NCI-H1930 (cell line): Measurements from ENCODE around the gene VGLL4.

ENCODE experiments used
- DNase-seq, 2 experiments: peaks; one replicate each; lab custom pipeline; 2025; lab: John Stamatoyannopoulos, UW

The VGLL4 gene

DNA sequence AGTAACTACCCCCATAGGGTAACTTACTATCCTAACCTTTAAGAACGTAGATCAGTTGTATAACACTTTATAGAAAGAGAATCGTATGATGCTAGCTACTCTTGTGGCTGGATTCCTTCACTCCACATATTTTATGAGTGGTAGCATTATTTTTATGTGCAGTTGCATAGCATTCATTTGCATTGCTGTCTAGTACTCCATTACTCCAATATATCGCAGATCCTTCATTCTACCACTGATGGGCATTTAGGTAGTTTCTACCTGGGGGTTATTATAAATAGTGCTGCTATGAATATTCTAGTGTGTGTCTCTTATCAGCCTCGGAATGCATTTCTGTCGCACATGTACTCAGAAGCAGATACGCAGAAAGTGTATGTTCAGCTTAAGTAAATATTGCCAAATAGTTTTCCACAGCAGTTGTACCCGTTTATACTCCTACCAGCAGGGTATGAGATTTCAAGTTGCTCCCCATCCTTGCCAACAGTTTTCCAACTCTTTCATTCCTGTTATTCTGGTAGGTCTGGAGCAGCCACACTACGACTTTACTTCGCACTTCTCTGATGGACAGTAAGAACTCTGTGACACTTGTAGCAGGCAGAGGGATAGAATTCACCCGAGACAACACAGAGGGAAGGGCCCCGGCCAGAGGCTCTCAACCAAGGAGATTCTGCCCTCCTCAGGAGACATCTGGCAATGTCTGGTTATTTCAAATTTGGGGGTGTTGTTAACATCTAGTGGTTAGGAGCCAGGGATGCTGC, 9.8 kb upstream of the VGLL4 start:
- DNase-seq: no peak

DNA sequence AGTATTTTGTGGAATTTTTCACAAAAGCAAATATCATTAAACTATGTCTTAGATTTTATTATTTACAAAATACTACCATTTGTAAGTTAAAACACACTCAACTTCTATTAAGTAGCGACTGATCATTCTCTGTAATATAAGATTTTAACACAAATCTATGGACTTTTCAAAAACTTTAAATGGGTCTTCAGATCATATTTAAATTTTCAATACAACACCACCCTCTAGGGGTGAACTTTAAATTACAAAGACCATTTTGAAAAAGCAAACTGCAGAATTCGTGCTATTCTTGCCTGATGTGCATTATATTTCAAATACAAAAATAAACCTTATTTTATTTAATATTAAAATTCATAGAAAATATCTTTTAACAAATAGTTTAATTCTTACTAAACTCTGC, 8.2 kb upstream of the VGLL4 start:
- no peak for DNase-seq

DNA sequence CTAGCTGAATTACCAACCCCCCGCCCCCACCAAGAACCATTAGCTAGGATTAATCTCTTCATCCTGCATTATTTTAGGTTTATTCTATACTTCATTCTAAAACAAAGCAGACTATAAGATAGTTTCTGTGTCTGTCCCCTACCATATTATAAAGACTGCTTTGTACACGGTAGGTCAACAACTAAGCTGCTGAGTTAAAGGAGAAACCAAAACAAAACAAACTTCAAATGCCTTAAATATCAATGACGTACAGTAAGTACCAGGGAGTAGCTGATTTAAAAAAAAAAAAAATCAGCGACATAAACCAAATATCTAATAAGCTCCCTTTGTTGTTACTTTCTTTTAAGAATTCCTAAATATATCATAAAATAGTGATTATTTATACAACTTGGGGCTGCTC, 7.8 kb upstream of the VGLL4 start:
- no peak for DNase-seq

DNA sequence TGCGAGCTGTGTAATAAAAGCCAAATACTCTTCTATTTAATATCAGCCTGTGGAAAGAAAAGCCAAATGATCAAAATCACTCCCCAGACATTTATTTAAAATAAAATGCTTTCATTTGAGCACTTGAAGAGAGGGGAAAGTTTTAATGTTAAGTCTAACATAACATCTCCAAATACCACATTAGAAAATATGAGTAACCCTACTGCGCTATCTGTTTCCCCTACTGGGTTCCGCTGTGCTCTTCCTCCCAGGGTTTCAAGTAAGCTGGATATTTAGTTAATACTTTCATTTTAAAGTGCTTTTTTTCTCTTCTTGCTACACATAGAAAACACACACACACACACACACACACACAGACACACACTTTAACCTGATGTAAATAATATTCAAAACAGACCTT, 6.7 kb upstream of the VGLL4 start:
- no peak for DNase-seq

DNA sequence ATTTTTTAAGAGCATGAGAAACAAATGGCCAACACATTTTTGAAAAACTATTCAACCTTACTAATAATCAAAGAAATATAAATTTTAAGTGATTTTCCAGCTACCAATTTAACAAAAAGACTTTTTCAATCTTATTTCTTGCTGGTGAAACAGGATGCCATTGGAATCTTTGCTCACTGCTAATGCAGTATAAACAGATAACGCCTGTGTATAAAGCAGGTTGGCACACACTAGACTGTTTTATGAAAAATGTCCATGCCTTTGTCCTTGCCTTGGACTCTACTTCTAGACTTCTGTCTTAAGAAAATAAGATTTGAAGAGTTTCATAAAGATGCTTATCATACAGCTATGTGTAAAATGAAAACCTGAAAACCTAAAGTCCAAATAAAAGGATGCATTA, 5.0 kb upstream of the VGLL4 start:
- no peak for DNase-seq

DNA sequence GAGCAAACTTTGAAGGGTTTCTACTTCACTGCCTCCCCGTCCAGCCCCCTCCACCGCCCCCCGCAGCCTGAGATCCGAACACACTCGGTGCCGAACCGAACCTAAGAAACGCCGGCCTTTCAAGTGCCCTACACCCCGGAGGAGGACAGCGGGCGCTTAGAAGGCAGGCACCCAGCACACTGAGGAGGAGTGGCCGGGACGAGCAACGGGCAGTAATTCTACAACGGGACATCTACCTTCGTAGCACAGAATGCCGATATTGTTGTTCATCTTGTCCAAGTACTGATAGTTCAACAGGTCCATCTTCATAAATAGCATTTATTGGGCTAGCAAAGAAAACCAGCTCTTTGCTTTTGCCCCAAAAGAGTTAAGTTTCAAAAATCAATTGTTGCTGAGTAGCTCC, 513 bp downstream of the VGLL4 start:
- no peak for DNase-seq

DNA sequence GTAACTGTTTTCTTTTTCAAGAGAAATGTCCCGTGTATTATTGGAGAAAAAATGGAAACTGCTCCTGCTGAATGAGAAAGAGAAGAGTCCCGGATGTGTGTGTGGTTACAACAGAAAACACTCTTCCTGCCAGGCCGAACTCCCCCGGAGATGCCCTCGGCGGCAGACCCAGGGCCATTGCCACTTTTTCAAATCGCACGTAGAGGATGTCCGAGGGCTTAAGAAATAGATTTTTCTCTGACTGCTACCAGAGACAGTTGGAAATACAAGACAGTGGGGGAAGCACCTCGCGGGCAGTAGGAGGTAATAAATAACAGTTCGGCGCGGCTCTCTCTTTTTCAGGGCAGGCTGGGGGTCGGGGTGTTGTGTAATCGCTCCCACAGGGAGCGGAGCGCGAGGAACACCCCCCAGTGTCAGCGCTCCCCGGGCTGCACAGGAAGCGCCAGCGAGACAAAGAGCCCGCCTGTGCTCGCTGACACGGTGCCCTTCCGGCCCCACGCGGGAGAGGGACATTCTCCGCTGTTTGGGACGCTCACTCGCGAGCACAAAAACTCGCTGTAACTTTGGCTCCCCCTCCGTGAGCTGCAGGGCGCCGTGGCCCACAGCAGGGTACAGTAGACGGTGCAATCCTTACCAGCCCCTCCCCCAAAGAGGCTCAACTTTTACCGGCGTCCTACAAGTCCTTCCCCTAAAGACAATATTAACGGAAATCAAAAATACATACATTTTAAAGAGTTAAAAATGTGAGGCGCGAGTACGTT, 1.1 kb downstream of the VGLL4 start:
- DNase-seq: no peak

DNA sequence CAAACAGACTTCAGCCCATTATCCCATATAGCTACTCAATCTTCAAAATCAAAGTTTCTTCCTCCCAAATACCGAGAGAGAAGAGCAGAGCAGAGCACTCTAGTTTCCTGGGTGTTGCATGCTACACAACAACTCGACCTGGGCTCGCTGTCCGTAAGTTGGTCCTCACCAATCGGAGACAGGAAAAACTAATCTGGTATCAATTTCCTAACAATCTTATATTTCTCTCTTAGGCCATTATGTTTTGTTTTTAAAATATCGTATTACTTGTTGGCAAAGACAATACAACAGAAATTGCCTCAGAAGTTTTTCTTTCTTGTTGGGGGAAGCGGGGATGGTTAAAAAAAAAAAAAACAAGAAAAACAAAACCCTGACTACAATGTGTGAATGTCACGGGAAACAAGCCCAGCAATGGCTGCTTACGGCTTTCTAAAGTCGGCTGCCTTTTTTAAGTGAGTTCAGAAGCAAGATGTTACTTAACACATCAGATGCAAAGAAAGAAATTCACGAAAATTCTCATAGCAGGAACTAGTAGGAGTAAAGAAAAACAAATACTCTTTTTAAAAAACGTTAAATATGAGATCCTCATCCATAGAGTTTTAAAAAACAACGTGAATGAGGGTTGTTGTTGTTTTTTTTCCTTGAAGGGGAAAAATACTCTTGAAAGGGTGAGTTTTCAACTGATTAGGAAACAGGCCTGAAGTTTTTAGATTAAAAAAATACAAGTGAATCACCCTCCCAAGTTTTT, 1.9 kb downstream of the VGLL4 start:
- DNase-seq: no peak

DNA sequence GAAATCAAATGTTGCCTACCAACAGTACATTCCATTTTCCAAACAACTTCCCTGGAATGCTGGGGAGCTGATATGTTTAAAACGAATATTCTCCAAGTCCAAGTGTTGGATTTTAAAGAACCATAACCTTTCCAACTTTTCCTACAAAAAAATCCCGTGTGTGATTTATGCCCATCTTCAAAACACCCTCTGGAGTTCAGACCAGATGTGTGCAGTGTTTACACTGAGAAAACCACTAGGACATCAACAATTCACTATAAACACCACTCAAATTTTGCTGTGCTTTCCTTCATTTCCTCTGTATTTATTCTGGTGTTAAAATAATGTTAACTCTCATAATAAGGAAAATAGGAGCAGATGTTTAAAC, 2.4 kb downstream of the VGLL4 start:
- no peak for DNase-seq

DNA sequence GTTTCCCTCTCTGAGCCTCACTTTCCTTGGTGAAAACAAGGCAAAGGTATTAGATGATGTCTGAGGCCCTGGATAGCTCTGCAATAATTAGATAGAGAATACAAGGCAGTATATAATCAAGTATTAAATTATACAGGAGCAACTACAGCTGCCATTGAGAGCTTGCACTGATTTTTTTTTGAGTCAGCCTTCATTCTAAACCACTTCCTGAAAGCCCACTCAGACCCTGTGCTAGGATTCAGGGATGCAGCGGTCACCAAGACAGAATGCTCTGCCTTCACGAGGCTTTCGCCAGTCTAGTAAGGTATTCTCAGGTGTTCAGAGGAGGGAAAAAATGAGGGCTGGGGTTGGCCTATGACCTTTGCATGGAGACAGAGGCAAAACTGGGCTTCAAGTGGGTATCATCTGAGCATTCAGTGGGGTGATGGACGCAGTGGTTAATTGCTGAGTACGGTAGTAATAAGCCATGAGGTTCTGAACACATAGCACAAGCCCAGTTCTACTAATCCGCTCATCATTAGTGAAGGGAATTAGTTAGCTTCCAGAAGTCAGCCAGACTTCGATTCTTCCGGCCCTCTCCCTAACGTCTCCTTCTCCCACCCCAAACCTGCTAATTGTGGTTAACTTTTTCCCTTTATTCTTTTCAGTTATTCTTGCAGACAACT, 3.6 kb downstream of the VGLL4 start:
- no peak for DNase-seq

DNA sequence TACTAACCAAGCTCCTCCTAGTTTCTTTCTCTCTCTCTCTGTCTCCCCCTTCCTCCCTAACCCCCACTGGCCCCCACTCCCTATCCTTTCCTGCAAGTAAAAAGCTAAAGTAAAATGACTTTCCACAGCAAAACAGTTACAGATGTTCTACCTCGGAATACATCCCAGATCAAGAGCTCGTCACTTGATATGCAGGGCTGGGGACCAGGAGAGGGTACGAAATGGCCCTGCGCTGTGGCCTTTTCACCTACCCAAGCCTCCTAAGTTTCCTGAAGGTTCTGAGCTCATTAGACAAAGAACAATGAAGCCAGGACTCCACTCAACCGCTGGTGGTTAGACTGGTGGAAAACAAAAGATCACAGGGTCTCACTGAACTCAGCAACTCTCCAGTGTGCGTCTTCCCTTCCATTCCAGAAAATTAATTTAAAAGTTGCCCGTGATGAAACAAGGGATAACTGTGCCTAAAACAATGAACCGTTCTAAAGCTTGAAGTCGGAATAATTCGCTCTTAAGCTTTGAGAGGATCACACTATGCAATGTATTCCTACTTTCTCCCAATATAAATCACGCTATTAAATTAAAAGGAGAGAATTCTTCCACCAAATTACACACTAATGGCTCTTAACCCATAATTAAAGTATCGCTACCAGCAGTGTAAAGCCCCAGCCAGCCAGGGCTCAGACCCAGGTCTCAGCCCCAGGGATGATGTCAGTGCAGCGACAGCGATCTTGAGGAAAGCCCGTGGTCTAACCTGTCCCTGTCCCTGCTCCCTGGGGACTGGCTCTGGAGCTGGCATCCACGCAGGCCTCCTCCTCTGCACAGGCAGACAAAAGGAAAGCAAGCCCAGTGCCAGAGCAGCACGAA, 5.0 kb downstream of the VGLL4 start:
- no peak for DNase-seq

DNA sequence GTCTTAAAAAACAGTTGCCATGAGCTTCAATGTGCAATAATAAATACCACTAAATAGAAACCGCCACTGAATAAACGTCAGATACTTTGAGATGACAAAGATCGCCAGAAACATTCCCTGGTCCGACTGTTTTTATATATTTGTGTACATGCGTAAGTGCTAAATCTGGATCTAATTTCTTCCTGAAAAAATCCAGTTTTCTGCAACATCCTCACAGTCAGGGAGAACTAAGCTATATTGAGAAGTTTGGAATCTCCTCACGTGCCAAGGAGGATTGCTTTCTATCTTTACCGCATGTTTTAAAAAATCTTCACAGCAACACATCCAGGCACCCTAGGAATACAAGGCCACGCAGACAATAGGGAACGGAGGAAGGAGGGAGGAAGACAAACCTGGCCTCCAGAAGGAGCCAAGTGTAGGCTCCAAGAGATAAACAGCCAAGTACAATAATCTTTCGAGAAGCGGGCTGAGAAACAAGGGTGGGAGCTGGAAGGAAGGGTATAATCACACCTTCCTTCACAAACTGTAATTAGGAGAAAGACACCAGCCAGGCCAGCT, 5.7 kb downstream of the VGLL4 start:
- DNase-seq: no peak

DNA sequence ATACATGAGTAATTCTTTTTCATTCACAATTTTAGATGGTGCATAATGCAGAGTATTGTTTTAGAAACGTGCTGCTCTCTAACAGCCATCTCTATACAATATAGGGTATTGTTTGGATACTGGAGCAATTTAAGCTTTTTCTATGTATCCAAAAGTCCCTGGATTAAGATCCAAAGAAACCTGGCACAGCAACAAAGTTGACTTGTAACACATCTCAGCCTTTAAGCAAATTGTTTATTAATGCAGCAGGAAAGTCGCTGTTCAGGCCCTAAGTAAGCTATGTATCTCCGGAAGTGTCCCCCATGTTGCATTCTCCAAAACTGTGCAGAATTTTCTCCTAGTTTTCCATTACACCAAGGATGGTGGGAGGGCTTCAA, 7.3 kb downstream of the VGLL4 start:
- no peak for DNase-seq

DNA sequence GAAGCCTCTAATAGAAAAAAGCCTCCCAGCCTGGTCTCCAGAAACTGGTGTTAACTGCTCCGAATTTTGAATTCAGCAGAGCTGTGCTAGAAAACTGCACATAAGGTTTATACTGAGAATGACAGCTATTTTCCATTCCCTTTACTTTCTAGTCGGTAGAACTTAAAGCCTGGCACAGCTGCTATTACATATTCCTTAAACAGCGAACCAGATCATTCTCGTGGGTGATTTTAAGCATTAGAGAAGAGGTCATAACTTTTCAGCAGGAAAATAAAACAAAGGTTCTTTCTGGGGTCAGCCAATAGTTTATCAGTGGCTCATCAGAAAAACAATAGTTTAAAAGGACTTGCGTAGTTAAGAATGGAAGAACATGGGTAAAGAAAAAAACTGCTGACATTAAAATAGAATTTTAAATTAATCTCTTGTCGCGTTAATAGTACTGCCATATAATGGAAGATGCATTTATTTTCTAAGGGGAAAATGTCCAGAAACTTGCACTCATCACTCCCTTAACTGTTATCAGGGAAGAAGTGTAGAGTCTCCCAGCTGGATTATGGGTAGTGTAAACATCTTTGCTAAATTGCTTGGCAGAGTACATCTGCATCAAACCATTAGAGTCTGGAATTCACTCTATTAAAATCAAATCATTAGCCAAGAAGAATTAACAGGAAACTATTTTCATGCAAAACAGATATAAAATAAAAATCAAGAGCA, 7.9 kb downstream of the VGLL4 start:
- DNase-seq: no peak

DNA sequence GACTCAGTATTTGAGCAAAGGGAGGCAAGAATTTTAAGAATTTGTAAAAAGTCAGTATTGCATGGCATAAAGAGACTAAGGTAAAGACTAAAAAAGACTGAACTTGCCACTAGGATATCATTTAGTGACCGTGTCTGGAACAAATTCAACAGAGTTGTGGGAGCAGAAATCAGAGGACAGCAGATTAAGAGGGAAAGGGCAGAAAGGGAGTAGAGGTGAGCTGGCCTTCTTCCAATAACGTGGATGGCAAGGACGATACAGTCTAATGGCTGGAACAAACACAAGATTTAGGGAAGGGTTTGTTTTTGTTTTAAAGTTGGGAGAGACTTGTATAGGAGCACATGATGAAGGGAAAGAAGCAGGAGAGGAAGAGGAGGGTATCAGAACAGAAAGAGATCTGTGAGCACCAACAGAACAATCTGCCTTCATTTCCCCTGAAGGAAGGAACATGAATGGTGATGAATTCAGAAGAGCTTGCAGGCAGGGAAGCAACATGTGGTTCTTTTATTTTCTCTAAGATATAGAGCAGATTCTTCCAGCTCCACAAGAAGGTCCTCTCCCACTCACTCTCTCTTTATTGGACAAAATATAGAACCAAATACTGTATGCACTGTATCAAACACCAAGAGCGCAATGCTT, 8.6 kb downstream of the VGLL4 start:
- DNase-seq: no peak

DNA sequence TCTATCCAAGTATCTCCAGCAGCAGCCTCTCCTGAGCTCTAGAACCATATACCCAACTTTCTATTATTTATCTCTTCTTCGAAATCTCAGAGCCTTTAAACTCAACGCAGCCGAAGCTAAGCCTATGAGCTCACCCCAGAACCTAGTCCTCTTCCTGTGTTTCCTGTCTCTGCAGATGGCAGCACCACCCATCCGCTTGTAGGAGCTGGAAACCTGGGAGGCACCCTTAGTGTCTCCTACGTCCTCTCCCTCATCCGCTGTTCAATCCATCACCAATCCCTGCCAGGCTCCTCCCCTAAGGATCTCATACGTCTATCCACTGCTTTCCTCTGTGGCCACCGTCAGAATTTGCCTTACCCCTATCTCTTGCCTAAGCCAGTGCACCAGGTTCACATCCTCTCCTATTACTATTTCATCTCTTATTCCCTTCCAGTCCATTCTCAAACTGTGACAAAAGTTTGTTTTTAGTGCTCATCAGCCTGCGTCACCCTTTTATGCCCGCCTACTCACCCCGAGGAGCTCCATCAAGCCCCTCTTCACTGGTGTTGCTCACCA, 9.6 kb downstream of the VGLL4 start:
- DNase-seq: no peak

DNA sequence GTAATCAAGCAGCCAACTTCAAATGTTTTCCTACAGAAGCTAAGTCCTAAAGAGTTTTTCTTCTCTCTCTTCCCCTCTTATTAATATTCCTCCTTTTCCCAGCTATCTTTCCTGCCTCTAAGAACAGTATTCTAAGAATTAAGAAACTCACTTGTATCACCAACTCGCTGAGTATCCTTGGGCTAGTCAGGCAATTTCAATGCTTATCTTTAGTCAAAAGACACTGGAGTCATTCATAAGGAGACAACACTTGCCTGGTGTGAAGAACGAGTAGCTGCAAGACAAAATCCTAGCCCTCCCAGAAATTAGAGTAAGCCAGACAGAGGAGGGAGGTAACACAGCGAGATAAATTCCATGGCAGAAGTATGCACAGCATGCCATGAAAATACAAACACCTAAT, 10.7 kb downstream of the VGLL4 start:
- DNase-seq: no peak

DNA sequence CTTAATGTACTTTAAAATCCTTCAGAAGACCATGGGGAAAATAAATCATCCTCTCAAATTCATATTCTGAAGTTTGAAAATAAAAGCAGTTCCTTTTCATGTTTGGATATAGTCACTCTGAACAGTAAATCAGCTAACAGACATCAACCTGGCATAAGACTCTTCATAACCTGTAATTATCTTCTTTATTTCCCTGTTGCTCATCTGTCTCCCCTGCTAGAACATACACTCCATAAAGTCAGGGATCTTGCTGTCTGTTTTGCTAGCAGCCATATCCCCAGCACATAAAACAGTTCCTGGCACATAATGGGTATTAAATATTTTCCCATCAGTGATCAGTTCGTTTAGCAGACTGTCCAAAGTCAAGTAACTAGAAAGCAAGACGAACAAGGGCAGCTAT, 11.2 kb downstream of the VGLL4 start:
- no peak for DNase-seq

DNA sequence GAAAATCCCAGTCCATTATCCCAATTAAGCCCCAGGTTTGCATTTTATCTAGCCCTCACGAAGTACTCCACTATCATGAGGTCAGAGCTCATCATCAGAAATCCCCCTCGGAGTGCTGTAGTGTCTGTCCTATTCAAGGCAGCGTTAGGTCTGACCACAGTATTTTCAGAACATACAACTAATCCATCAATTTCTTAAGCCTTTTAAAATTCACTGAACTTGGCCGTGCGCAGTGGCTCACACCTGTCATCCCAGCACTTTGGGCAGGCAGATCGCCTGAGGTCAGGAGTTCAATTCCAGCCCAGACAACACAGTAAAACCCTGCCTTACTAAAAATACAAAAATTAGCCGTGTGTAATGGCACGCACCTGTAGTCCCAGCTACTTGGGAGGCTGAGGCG, 11.9 kb downstream of the VGLL4 start:
- DNase-seq: no peak

DNA sequence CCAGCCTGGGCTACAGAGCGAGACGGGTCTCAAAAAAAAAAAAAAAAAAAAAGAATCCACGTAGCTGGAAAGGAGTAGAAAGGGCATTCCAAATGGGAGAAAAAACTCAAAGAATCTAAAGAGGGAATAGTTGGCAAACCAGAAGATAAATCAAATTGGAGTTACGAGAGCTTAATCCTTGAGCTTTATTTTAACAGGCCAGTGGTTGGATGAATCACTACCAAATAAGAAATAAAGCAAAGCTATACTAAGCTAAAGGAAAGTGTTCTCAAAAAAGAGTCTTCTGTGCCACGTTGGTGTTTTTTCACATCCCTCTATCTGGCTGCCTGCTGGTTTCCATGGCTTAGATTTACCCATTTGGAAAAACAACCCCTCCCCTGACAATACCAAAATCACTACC, 14.0 kb downstream of the VGLL4 start:
- DNase-seq: no peak
